WTC11 (cell line): ENCODE results near the gene FDXR.

ENCODE experiments used
- ATF2 ChIP-seq: sonication (generic); formaldehyde crosslinking; IDR thresholded peaks from 2 replicates; pipeline ENCODE4 v1.8.1; 2022; ENCODE audit warnings: low read depth, missing genetic modification reagents, borderline replicate concordance
- ATF3 ChIP-seq: sonication (generic); formaldehyde crosslinking; conservative IDR thresholded peaks from 2 replicates; pipeline ENCODE4 v1.8.1; 2022; ENCODE audit warnings: mild to moderate bottlenecking, missing genetic modification reagents
- CTCF ChIP-seq: fragments of 200-600 bp; IDR thresholded peaks from 2 replicates; pipeline ENCODE4 v1.8.0; 2022; ENCODE audit warnings: antibody characterized with exemption
- MAX ChIP-seq: sonication (generic); formaldehyde crosslinking; IDR thresholded peaks from 2 replicates; pipeline ENCODE4 v1.8.0; 2022; ENCODE audit warnings: mild to moderate bottlenecking, missing genetic modification reagents

- TF ChIP-seq MAX (CRISPR knock-in tag) (no peak), ATF2 (CRISPR knock-in tag) (no peak), ATF3 (CRISPR knock-in tag) (no peak), CTCF (no peak)
Measured at GRCh38 chr17:74855323-74855722, 17.5 kb downstream of the FDXR start.
